ENCODE measurements around the gene PCDH1.

Gene PCDH1

GRCh38 chr5:141862936-141863543 lies 15.2 kb downstream of the PCDH1 start:
- no peaks in the 10 kb centered on the region for H3K9me3 ChIP-seq (ENCODE audit: control insufficient read depth, low read length)
- H2AFZ ChIP-seq, result no peak overlapping the region
- no peak overlapping the region for H3K4me2 ChIP-seq (ENCODE audit: low read length)
- no peaks in the 10 kb centered on the region for H3K36me3 ChIP-seq (ENCODE audit: control insufficient read depth, insufficient read depth, low read length)
- H3K79me2 ChIP-seq, result peaks cover 17% of the 10 kb centered on the region
- TF ChIP-seq, protein P1, sequence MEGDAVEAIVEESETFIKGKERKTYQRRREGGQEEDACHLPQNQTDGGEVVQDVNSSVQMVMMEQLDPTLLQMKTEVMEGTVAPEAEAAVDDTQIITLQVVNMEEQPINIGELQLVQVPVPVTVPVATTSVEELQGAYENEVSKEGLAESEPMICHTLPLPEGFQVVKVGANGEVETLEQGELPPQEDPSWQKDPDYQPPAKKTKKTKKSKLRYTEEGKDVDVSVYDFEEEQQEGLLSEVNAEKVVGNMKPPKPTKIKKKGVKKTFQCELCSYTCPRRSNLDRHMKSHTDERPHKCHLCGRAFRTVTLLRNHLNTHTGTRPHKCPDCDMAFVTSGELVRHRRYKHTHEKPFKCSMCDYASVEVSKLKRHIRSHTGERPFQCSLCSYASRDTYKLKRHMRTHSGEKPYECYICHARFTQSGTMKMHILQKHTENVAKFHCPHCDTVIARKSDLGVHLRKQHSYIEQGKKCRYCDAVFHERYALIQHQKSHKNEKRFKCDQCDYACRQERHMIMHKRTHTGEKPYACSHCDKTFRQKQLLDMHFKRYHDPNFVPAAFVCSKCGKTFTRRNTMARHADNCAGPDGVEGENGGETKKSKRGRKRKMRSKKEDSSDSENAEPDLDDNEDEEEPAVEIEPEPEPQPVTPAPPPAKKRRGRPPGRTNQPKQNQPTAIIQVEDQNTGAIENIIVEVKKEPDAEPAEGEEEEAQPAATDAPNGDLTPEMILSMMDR (IDR thresholded peaks at IDR 0.05), result no peak
- H3K4me1 ChIP-seq, result no peaks in the 10 kb centered on the region
- H3K4me3 ChIP-seq (ENCODE audit: low read depth, low read length), result no peak overlapping the region
- H3K9ac ChIP-seq, result no peak overlapping the region
- no peaks in the 10 kb centered on the region for H3K27me3 ChIP-seq (ENCODE audit: control insufficient read depth, insufficient read depth, low read length)
- H3K27ac ChIP-seq, result no peak overlapping the region

GRCh38 chr5:141861194-141861593 lies 17.0 kb downstream of the PCDH1 start:
- Histone ChIP-seq H3K4me2 (ENCODE audit: low read length) (no peak overlapping the region), H3K4me3 (ENCODE audit: low read depth, low read length) (no peak overlapping the region), H3K27ac (no peak overlapping the region), H2AFZ (no peak overlapping the region), H3K9ac (no peak overlapping the region), H3K36me3 (ENCODE audit: control insufficient read depth, insufficient read depth, low read length) (no peaks in the 10 kb centered on the region), H3K27me3 (ENCODE audit: control insufficient read depth, insufficient read depth, low read length) (no peaks in the 10 kb centered on the region), H3K4me1 (peaks cover 4% of the 10 kb centered on the region), H3K79me2 (peaks cover 12% of the 10 kb centered on the region), H3K9me3 (ENCODE audit: control insufficient read depth, low read length) (no peaks in the 10 kb centered on the region)
- TF ChIP-seq, protein P1 (IDR thresholded peaks at IDR 0.05), result no peak

DNA sequence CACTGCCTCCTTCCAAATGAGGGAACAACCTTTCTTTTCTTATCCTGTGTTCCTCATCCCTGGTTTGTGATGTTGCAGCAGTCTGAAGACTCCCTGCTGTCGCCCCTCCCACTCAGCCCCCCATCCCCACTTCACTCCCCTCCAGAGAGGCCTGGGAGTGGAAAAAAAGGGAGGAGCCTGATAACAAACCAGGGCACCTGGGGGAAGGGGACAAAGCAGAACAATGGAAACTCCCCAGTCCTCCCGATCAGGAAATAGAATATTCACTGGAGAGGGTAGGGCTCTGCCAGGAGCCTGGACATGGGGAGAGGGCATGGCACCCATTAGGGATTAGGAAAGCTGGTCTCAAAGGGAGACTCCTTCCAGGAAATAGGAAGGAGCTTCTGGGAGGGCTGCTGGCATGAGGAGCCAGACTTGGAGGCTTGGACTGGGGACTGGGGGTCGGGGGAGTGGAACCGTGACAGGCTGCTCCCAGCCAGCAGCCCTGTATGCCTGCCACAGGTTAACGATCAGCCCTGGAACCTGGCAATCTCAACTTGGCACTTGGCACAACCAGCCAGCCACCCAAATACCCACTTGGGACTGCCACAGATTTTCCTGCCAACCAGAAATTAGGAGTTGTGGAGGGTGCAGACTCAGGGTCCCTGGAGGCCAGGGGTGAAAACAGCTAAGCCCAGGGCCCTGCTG lies 20.0 kb downstream of the PCDH1 start:
- TF ChIP-seq, protein P1 (IDR thresholded peaks at IDR 0.05), result no peak
- Histone ChIP-seq H3K4me3 (ENCODE audit: low read depth, low read length) (no peak overlapping the region), H3K79me2 (peaks cover 8% of the 10 kb centered on the region), H3K27ac (no peak overlapping the region), H3K4me1 (peaks cover 6% of the 10 kb centered on the region), H3K9me3 (ENCODE audit: control insufficient read depth, low read length) (no peaks in the 10 kb centered on the region), H3K4me2 (ENCODE audit: low read length) (no peak overlapping the region), H3K27me3 (ENCODE audit: control insufficient read depth, insufficient read depth, low read length) (no peaks in the 10 kb centered on the region), H3K36me3 (ENCODE audit: control insufficient read depth, insufficient read depth, low read length) (no peaks in the 10 kb centered on the region), H2AFZ (no peak overlapping the region), H3K9ac (no peak overlapping the region)

DNA sequence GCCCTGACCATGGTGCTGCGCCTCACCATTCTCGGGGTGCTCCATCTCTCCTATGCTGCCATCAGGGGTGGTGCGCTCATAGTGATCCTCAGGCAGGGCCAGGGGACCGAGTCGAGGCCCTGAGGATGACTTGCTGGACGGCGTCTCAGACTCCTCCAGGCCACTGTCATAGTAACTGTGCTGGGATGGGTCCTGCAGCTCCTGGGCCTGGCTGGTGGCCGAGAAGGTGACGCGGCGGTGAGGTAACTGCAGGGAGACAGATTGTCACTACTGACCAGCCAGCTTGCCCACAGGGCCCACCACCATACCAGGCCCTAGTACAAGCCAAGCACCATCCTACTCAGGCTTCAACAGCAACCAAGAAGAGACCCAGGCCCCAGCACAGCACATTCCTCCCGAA lies 21.0 kb downstream of the PCDH1 start:
- Histone ChIP-seq H3K9ac (no peak overlapping the region), H3K4me1 (peaks cover 6% of the 10 kb centered on the region), H3K79me2 (peaks cover 5% of the 10 kb centered on the region), H3K4me2 (ENCODE audit: low read length) (no peak overlapping the region), H3K9me3 (ENCODE audit: control insufficient read depth, low read length) (no peaks in the 10 kb centered on the region), H3K36me3 (ENCODE audit: control insufficient read depth, insufficient read depth, low read length) (no peaks in the 10 kb centered on the region), H3K4me3 (ENCODE audit: low read depth, low read length) (no peak overlapping the region), H2AFZ (no peak overlapping the region), H3K27ac (no peak overlapping the region), H3K27me3 (ENCODE audit: control insufficient read depth, insufficient read depth, low read length) (no peaks in the 10 kb centered on the region)
- TF ChIP-seq, protein P1 (IDR thresholded peaks at IDR 0.05), result no peak
